Lower leg skin (tissue), 3 donors: ENCODE data around the gene CRNKL1.

Experiments
- POLR2A ChIP-seq, 2 donors: fragments of 450-650 bp; IDR thresholded peaks; one replicate each; pipeline ENCODE4 v1.6.1; 2016 to 2017; ENCODE audit warnings: antibody characterized with exemption in 2 of 2, mild to moderate bottlenecking in 1 of 2, moderate library complexity in 1 of 2
- TF ChIP-seq, protein P1 (sequence below), 3 donors: fragments of 450-650 bp; IDR thresholded peaks; one replicate each; pipeline ENCODE4 v1.5.1; 2016; ENCODE audit warnings: antibody characterized with exemption in 3 of 3, mild to moderate bottlenecking in 3 of 3, moderate library complexity in 2 of 3

DNA sequence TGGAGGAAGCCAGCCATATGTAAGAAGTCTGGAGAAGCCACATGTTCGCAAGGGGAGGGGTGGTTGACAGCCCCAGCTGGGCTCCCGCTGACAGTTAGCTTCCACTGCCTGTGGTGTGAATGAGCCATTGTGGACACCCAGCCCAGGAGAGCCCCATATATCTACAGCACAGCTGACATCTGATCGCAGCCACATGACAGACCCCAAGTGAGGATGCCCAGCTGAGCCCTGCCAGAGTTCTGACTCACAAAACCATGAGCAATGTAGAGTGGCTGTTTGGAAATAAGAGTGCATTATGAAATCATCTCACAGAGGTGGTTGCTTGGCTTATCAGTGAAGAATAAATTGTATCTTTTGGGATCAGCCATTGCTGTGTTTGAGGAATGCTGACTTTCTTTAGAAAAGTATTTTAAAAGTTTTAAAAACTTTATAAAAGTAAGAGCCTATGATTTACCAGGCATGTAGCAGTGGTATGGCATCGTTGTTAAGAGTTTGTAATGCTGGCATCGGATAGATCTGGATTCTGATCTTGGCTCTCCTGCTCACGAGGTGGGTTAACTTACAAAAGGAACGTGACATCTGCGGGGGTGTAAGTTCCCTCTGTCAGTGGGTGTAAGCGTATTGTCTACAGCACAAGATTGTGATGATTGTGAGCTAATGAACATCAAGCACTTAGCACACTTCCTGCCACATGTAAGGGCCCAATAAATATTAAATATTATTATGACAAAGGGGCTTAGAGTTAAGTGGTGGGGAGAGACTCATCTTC is 24.2 kb upstream of the CRNKL1 start:
- TF ChIP-seq, protein P1, sequence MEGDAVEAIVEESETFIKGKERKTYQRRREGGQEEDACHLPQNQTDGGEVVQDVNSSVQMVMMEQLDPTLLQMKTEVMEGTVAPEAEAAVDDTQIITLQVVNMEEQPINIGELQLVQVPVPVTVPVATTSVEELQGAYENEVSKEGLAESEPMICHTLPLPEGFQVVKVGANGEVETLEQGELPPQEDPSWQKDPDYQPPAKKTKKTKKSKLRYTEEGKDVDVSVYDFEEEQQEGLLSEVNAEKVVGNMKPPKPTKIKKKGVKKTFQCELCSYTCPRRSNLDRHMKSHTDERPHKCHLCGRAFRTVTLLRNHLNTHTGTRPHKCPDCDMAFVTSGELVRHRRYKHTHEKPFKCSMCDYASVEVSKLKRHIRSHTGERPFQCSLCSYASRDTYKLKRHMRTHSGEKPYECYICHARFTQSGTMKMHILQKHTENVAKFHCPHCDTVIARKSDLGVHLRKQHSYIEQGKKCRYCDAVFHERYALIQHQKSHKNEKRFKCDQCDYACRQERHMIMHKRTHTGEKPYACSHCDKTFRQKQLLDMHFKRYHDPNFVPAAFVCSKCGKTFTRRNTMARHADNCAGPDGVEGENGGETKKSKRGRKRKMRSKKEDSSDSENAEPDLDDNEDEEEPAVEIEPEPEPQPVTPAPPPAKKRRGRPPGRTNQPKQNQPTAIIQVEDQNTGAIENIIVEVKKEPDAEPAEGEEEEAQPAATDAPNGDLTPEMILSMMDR (IDR thresholded peaks at IDR 0.05) = no peak
- TF ChIP-seq POLR2A (IDR thresholded peaks at IDR 0.05) = no peak
